Adrenal gland (tissue), 12 donors: ENCODE measurements around the gene BEST1. TPM values are rescaled to one million over a fixed set of nuclear protein-coding genes. Genes with fewer than 3 reads are reported as not detected.
A peak's percentile ranks its signal among the peaks of the same experiment; 100 is the strongest.

Experiments used
- DNase-seq, 7 donors: peaks; one replicate each; pipeline ENCODE4 v3.0.0-alpha.2; 2019 to 2020
- H3K27ac ChIP-seq, 5 donors: fragments of 200-600 bp; sonication (generic) in 4 of 5; 1 replicate in 3 of 5; 2 replicates in 2 of 5; pipeline versions ENCODE4 v1.5.1 to v1.8.0; 2016 to 2020; ENCODE audit warnings: mild to moderate bottlenecking in 1 of 5
- H3K27me3 ChIP-seq: fragments of 200-600 bp; 2 replicates; pipeline ENCODE4 v1.8.0; 2021
- H3K36me3 ChIP-seq, 2 donors: fragments of 200-600 bp; replicated peaks in 1 of 2; 1 replicate in 1 of 2; 2 replicates in 1 of 2; pipeline versions ENCODE4 v1.5.1 to v1.8.0; 2018 to 2022
- H3K4me1 ChIP-seq, 2 donors: fragments of 200-600 bp; replicated peaks in 1 of 2; 1 replicate in 1 of 2; 2 replicates in 1 of 2; pipeline versions ENCODE4 v1.5.1 to v1.8.0; 2018 to 2021
- H3K4me3 ChIP-seq, 4 donors: fragments of 200-600 bp; sonication (generic) in 3 of 4; one replicate each; pipeline ENCODE4 v1.5.1; 2016 to 2018
- H3K9me3 ChIP-seq, 3 donors: fragments of 200-600 bp; sonication (generic) in 1 of 3; replicated peaks in 1 of 3; 1 replicate in 2 of 3; 2 replicates in 1 of 3; pipeline versions ENCODE4 v1.5.1 to v1.8.0; 2016 to 2021
- POLR2A ChIP-seq, 2 donors: fragments of 450-650 bp; IDR thresholded peaks; one replicate each; pipeline ENCODE4 v1.6.1; 2017; ENCODE audit warnings: antibody characterized with exemption in 2 of 2, mild to moderate bottlenecking in 2 of 2, moderate library complexity in 1 of 2
- WGBS, 4 donors: extraction: QIAGEN DNeasy Blood & Tissue Kit in 2 of 4; methylation state at CpG; one replicate each; pipeline versions ENCODE4 v1.1.5 to v1.1.7; 2013 to 2017; 5-methylcytosine and 5-hydroxymethylcytosine counted together
- intact Hi-C, 2 donors: fragments of 100-400 bp; cut with DNase I; formaldehyde crosslinking; loops; one replicate each; pipeline versions ENCODE4 v1.14.1 to v1.15.0; 2022 to 2023
- polyA plus RNA-seq, 3 donors: library from polyadenylated mRNA; stranded (reverse); fragments of 200-250 nt in 2 of 3; fragments of 350-450 nt in 1 of 3; fragmentation: Illumina TruSeq in 1 of 3; extraction: RNeasy Lipid Tissue Mini Kit (QIAGEN cat#74804) in 1 of 3; gene quantifications; one replicate each; pipeline ENCODE4 v1.2.3, GENCODE V29; 2013 to 2014
- total RNA-seq, 9 donors: library from RNA; depleted of rRNA in 4 of 9; stranded (reverse); fragments of >200 nt in 4 of 9; fragments of 120-200 nt in 1 of 9; fragmentation: NEBNext Ultra II Directional in 1 of 9; extraction: Animal tissue kit (Norgen Biotek cat#: 25700) in 1 of 9; gene quantifications; one replicate each; pipeline versions ENCODE4 v1.1.0 to v1.2.4, GENCODE V29; 2013 to 2023
- TF ChIP-seq, protein P1 (sequence below), 6 experiments: fragments of 450-650 bp in 4 of 6; fragments of 200-600 bp in 2 of 6; sonication (generic) in 1 of 6; IDR thresholded peaks; 1 replicate in 5 of 6; 2 replicates in 1 of 6; pipeline versions ENCODE4 v1.5.1 to v1.8.0; 2016 to 2021; ENCODE audit warnings: antibody characterized with exemption in 6 of 6, mild to moderate bottlenecking in 2 of 6, moderate library complexity in 1 of 6
- donor health status: healthy with polysubstance abuse.
- donor health status: Bipolar disorder and iron deficiency.
- donor health status: DM: yes; HTN: yes; CAD: no.
- donor health status: DM: no; HTN: no; CAD: no.
- donor health status: DM: no; HTN: no; CAD: no.
- donor health status: DM: yes; HTN: yes; CAD: no.

Gene BEST1
- total and polyA plus RNA-seq, 12 donors = 0.44 to 6.8 (median 3.9) TPM

DNA sequence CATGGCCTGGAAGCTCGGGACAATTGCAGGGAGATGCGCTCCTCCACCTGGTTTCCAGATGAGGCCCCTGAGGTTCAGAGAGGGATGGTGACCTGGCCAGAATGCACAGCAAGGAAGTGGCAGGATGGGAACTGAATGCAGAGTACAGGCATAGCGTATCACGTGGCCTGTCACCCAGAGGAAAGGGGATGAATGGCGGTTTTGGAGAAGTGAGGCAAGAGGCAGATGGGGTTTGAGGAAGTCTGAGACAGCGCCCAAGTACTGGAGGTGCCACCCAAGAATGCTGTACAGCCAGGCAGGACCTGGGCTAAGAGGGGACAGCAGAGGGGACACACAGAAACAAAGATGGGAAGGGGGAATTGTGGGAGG, 37.6 kb upstream of the BEST1 start:
- Histone ChIP-seq H3K27ac (peak overlapping the region in 2 of 5 donors; percentile 34 to 48), H3K4me1 (peaks cover 0 to 40% of the 10 kb centered on the region in 2 donors), H3K27me3 (no peaks in the 10 kb centered on the region), H3K4me3 (no peak overlapping the region), H3K9me3 (no peaks in the 10 kb centered on the region), H3K36me3 (peaks cover 0 to 2% of the 10 kb centered on the region in 2 donors)
- DNase-seq = peak in 5 of 7 donors; percentile 37 to 64 (median 49)
- intact Hi-C loops = no loop called here
- WGBS, 4 donors = 79 to 89% (median 83%) methylated on average over 6 of the region's 6 CpGs
- TF ChIP-seq, protein P1, sequence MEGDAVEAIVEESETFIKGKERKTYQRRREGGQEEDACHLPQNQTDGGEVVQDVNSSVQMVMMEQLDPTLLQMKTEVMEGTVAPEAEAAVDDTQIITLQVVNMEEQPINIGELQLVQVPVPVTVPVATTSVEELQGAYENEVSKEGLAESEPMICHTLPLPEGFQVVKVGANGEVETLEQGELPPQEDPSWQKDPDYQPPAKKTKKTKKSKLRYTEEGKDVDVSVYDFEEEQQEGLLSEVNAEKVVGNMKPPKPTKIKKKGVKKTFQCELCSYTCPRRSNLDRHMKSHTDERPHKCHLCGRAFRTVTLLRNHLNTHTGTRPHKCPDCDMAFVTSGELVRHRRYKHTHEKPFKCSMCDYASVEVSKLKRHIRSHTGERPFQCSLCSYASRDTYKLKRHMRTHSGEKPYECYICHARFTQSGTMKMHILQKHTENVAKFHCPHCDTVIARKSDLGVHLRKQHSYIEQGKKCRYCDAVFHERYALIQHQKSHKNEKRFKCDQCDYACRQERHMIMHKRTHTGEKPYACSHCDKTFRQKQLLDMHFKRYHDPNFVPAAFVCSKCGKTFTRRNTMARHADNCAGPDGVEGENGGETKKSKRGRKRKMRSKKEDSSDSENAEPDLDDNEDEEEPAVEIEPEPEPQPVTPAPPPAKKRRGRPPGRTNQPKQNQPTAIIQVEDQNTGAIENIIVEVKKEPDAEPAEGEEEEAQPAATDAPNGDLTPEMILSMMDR (IDR thresholded peaks at IDR 0.05) = peak in 1 of 6 experiments; percentile 6
- TF ChIP-seq POLR2A (IDR thresholded peaks at IDR 0.05) = no peak

DNA sequence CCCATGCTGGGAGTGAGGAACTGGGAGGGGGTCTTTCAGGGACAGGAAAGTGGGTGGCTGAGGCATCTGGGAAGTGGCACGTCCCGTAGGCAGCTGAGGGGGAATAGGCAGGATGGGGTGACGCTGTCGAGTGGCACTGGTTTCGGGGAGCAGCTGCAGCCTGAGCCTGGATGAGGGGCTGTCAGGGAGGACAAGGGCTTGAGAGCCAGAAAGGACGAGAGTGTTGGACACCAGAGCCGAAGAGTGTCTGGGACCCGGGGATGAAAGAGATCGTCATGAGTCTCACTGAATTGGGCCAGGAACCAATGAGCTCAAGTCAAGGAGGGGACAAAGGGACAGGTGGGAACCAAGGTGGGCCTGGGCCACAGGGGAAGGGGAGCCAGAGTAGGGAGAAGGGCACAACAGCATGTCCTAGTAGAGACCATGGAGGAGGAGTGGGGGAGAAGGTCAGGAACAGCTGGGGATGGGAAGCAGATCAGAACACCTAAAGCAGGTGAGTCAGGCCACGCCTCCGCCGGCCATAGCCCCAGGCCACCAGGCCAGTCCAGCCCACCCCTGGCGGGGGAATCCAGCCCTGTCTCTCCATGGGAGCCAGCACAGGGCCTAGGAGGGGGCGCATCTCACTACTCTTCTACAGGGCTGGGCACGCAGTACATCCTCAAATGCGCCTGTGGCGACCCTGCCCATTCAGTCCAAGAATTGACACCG, 37.0 kb upstream of the BEST1 start:
- DNase-seq = peak in 6 of 7 donors; percentile 1 to 42 (median 12)
- WGBS, 4 donors = 77 to 87% (median 84%) methylated on average over 14 to 18 of the region's 18 CpGs
- H3K27ac ChIP-seq = peak overlapping the region in 1 of 5 donors; percentile 29

DNA sequence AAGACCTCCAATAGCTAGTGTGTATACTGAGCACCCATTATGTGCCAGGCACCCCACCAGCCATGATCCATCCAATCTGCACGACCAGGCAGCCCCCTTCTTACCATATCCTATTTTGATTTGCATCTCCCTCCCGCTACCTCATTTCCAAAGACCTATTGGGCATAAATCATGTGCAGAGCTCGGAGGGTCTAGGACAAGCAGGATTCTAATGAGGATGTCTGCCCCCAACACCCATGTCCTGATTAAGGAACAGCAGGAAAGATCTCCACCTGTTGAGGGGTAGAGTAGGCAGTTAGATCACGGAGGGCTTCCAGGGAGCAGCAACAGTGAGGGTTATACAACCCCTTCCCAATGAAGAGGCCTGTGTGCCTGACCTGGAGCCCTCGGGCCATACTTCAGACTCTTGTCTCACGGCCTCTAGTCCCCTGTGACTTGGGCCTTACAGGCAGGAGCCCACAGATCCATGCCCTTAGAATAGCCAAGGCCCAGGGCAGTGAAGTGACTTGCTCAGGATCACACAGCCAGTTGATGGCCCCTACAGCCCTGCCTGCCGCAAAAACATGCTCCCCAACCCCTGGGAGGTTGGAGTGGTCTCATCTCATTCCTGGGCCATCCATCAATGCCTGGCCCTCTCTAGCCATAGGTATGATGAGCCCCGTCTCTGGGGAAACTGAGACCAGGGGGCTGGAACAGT, 36.3 kb upstream of the BEST1 start:
- WGBS, 4 donors = 84 to 85% (median 85%) methylated on average over 5 to 8 of the region's 8 CpGs
- H3K4me3 ChIP-seq = no peak overlapping the region
- intact Hi-C loops = no loop called here
- DNase-seq = peak in 4 of 7 donors; percentile 0 to 34 (median 8)
- H3K27me3 ChIP-seq = no peaks in the 10 kb centered on the region
- no peak overlapping the region for H3K27ac ChIP-seq
- no peaks in the 10 kb centered on the region for H3K36me3 ChIP-seq
- peaks cover 0 to 41% of the 10 kb centered on the region in 2 donors for H3K4me1 ChIP-seq
- TF ChIP-seq, protein P1 (IDR thresholded peaks at IDR 0.05) = no peak
- TF ChIP-seq POLR2A (IDR thresholded peaks at IDR 0.05) = no peak
- H3K9me3 ChIP-seq = no peaks in the 10 kb centered on the region

More for the DNA sequence above, 37.0 kb upstream of the BEST1 start:
- Histone ChIP-seq H3K27me3 (no peaks in the 10 kb centered on the region), H3K36me3 (no peaks in the 10 kb centered on the region), H3K4me1 (peaks cover 0 to 44% of the 10 kb centered on the region in 2 donors), H3K4me3 (no peak overlapping the region), H3K9me3 (no peaks in the 10 kb centered on the region)
- intact Hi-C loops = no loop called here
- TF ChIP-seq POLR2A (IDR thresholded peaks at IDR 0.05) = no peak
- TF ChIP-seq, protein P1 (IDR thresholded peaks at IDR 0.05) = no peak

DNA sequence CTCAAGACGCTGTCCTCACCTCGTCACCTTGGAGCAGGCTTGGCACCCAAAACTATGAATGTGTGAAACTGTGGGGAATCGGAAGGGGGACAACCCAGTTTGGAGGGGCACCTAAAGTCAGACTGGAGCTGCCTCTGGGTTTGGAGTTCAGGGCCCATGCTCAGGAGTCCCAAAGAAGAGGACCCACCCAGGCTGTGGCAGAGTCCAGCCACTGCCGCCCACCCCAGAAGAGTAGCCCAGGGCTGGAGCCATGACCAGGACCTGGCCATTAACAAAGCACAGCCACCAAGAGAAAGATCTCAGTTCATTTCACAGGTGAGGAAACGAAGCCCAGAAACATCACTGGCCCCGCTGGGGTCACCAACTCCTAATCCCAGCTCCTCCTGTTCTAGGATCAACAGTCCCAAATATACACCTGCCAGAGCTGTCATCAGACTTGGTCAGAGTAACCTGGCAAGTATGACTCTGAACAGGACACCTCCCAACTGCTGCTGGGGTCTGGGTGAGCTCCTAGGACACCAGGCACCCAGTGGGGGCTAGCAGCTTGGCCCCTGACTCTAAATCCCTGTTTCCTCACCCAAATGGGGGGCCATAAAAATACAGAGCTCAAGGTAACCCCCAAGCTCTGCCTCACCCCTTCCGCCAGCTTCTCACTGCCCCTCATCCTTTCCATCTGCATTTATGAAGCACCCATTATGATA, 35.5 kb upstream of the BEST1 start:
- Histone ChIP-seq H3K4me3 (no peak overlapping the region), H3K9me3 (no peaks in the 10 kb centered on the region), H3K4me1 (peaks cover 0 to 36% of the 10 kb centered on the region in 2 donors), H3K27me3 (no peaks in the 10 kb centered on the region), H3K27ac (peak overlapping the region in 1 of 5 donors; percentile 29), H3K36me3 (no peaks in the 10 kb centered on the region)
- peak in 2 of 7 donors; percentile 6 to 17 for DNase-seq
- TF ChIP-seq, protein P1 (IDR thresholded peaks at IDR 0.05) = no peak
- no peak for TF ChIP-seq POLR2A (IDR thresholded peaks at IDR 0.05)
- intact Hi-C loops = no loop called here
- 91 to 95% (median 92%) methylated on average over 7 of the region's 7 CpGs for WGBS, 4 donors
